ENCODE data around the gene ARPC1A.
"Not testable (repeated sequence)": the region's sequence is repeated elsewhere in the genome, so short reads cannot be mapped to it uniquely, and the experiment has no call there.

ARPC1A gene

GRCh38 chr7:99410635-99411034 is 84.9 kb downstream of the ARPC1A start:
- DNase-seq (ENCODE audit: low spot score) = no peak

- not testable (repeated sequence) for DNase-seq (ENCODE audit: low spot score)
Measured at GRCh38 chr7:99415513-99416127, 89.9 kb downstream of the ARPC1A start.
